Measurements from ENCODE around the gene HNRNPCL4.
"Not testable (repeated sequence)": the region's sequence is repeated elsewhere in the genome, so short reads cannot be mapped to it uniquely, and the experiment has no call there.

HNRNPCL4 gene

DNA sequence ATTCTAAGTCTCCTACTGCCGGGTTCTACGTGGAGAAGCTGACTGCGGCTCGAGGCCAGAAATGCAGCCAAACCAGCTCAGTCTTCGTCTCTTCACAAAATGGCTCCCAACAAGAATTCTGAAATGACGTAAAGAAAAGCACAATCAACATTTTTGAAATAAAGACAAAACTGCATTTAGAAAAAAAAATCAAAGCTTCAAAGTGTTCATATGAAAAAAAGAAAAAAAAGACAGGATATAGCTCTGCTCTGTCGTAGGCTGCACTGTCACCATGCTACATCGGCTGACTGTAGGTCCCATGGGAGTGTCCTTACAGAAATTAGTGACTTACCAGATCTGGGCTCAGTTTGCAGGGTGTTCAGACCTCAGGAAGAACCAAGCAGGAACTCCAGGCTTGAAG, at the start of gene HNRNPCL4:
TSS of gene HNRNPCL4 (minus strand) at position 101 of the 400 bp plus-strand sequence. CDS start 164 bp downstream, outside the sequence.
- not testable (repeated sequence) for DNase-seq (ENCODE audit: low read depth)

- not testable (repeated sequence) for DNase-seq (ENCODE audit: low read depth)
Observed at GRCh38 chr1:13208712-13209111, 43.3 kb upstream of the HNRNPCL4 start.

DNA sequence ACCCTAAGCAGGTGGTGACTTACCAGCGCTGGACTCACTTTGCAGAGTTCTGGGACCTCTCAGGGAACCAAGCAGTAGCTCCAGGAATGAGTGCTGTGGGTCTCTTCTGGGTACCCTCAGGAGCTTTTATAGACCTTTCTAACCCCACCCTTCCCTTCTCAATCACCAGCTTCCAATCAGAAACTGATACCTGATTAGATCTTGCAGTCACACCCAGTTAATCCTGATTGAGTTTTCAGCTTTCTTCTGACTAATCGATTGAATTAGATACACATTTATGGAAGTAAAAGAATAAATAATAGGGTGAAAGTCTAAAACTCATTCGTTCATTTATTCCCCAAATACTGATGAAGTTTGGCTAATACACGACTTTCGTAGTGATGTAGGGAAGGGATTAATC, 35.9 kb upstream of the HNRNPCL4 start, which contains the start of gene PRAMEF13:
TSS of gene PRAMEF13 (minus strand) at position 101 of the 400 bp plus-strand sequence. CDS start 1,820 bp downstream, outside the sequence.
- not testable (repeated sequence) for DNase-seq (ENCODE audit: low read depth)

- DNase-seq (ENCODE audit: low read depth): not testable (repeated sequence)
Observed at GRCh38 chr1:13171548-13171947, 6.1 kb upstream of the HNRNPCL4 start, which contains the start of gene PRAMEF9. PRAMEF9 (plus strand) TSS chr1:13171848; CDS start chr1:13175281, 3,433 bp downstream.

- DNase-seq (ENCODE audit: low read depth): not testable (repeated sequence)
Observed at GRCh38 chr1:13155909-13156308, 9.5 kb downstream of the HNRNPCL4 start, which contains the start of gene PRAMEF26. PRAMEF26 (minus strand) TSS chr1:13156009; CDS start chr1:13153095, 2,914 bp downstream.

DNA sequence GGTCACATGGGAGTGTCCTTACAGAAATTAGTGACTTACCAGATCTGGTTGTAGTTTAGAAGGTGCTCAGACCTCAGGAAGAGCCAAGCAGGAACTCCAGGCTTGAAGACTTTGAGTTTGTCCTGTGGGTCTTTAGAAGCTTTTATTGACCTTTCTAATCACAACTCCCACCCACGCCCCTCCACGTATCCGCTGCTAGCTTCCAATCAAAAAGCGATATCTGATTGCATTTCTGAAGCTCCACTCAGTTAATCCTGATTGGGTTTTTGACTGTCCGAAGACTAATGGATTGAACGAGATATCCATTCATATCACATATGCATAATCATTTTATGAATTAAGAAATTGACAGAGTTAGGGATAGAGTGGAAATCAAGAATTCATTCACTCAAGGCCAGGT, 48.7 kb downstream of the HNRNPCL4 start, which contains the start of gene HNRNPCL2:
TSS of gene HNRNPCL2 (minus strand) at position 101 of the 400 bp plus-strand sequence. CDS start 454 bp downstream, outside the sequence.
- not testable (repeated sequence) for DNase-seq (ENCODE audit: low read depth)

All from stimulated activated CD8-positive, alpha-beta memory T cell treated with anti-CD3 and anti-CD28 coated beads, Interleukin-12 subunit alpha, Interleukin-12 subunit beta, amount 100 ng/mL, for 4 hours (primary cell).